ENCODE measurements around the gene SDCBP2.

SDCBP2 gene

GRCh38 chr20:1267809-1268374 is 61.0 kb downstream of the SDCBP2 start:
- DNase-seq = no peak

- DNase-seq = no peak
Measured at GRCh38 chr20:1267161-1267560, 61.8 kb downstream of the SDCBP2 start.

DNA sequence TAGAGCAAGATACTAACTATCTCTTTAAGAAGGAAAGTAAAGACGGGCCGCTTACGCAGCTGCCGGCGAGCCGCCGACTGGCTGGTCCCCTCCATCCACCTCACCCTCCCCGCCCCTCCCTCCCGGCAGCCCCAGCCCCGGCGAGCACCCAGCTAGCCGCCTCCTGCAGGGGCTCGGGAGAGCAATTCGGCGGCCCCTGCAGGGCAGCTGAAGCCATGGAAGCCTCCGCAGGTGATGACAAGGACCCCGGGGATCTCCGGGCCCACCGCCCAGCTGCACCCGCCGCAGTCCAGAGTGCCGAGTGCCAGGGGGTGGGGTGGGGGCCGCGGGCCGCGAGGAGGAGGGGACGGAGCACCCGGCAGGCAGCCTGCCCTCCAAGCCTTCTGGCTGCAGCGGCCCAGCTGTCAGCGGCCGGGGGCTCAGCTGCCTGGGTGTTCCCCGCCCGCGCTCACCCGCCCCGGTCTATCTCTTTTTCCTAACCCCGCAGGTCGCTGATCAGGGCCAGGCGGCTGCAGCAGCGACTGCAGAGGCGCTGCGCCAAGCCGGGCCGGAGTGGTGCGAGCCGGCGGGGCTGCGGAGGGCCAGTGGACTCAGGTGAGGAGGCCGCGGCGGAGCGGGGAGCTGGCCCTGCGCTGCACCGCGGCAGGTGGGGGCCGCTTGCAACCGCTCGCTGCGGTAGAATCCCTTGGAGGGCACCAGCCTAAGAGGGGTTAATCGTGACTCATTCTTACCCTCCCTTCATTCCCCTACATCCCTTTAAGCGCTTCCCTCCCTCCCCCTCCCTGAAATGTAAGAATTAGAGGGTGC is 62.6 kb downstream of the SDCBP2 start, which contains the start of gene SNPH:
Gene SNPH, plus strand, starts transcription at position 128 of the 807 bp plus-strand sequence. CDS start 29,946 bp downstream, outside the sequence.
- DNase-seq = no peak

DNA sequence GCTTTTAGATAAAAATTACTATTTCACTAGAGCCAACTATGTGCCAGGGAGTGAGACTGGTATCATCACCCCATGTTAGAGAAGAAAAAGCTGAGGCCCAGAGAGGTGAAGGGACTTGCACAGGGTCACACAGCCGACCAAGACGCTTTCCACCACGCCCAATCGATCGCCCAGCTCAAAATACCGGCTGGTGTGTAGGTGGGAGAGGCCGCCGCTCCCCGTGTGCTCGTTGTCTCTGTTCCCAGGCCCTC is 63.1 kb downstream of the SDCBP2 start:
- no peak for DNase-seq

- no peak for DNase-seq
Measured at GRCh38 chr20:1265226-1265915, 63.6 kb downstream of the SDCBP2 start.

- DNase-seq = no peak
Measured at GRCh38 chr20:1264727-1265126, 64.2 kb downstream of the SDCBP2 start.

DNA sequence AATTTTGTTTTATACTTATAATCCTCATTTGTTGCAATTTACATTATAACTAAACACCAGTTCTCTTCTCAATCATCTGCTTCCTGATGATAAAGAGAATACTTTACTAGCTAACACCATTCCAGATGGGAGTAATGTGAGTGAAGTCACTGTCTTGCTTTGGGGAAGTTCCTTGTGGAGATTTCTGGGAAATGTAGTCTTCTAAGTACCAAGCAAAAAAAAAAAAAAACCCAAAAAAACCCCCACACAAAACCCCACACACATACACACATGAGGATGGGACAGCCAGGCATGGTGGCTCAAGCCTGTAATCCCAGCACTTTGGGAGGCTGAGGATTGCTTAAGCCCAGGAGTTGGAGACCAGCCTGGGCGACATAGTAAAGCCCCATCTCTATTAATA is 65.1 kb downstream of the SDCBP2 start:
- DNase-seq = no peak

All from NCI-H187 treated with DMSO at 0.1 percent for 48 hours (cell line).